Type B pancreatic cell (in vitro differentiated cells): ENCODE data around the gene MMP19. TPM values are rescaled to one million over a fixed set of nuclear protein-coding genes. Genes with fewer than 3 reads are reported as not detected.
"Not testable (repeated sequence)": the region's sequence is repeated elsewhere in the genome, so short reads cannot be mapped to it uniquely, and the experiment has no call there.

Source experiments
- DNase-seq: peaks from one replicate; pipeline ENCODE4 v3.0.0; 2021; ENCODE audit warnings: mixed read lengths; ENCODE audit not compliant: unreplicated experiment; ENCODE audit errors: extremely low spot score
- H3K27ac Mint-ChIP-seq: 2 replicates; pipeline ENCODE4 v1.8.0; 2021; ENCODE audit warnings: mild to moderate bottlenecking, mixed read lengths
- H3K27me3 Mint-ChIP-seq: 2 replicates; pipeline ENCODE4 v1.8.0; 2021; ENCODE audit warnings: mixed read lengths
- H3K36me3 Mint-ChIP-seq: 2 replicates; pipeline ENCODE4 v1.8.0; 2021; ENCODE audit warnings: mixed read lengths
- H3K4me1 Mint-ChIP-seq: one replicate; pipeline ENCODE4 v1.8.0; 2021; ENCODE audit warnings: mixed read lengths; ENCODE audit not compliant: unreplicated experiment
- H3K4me3 Mint-ChIP-seq: 2 replicates; pipeline ENCODE4 v1.8.0; 2021; ENCODE audit warnings: mild to moderate bottlenecking, mixed read lengths
- H3K9me3 Mint-ChIP-seq: 2 replicates; pipeline ENCODE4 v1.8.0; 2021; ENCODE audit warnings: mixed read lengths
- total RNA-seq: library from RNA; stranded (reverse); gene quantifications from 2 replicates; pipeline ENCODE4 v1.2.1, GENCODE V29; 2021; ENCODE audit warnings: low replicate concordance
- TF ChIP-seq, protein P1 (sequence below): fragments of 200-600 bp; sonication (generic); conservative IDR thresholded peaks from 2 replicates; pipeline ENCODE4 v1.5.0; 2021; ENCODE audit warnings: antibody characterized with exemption, mild to moderate bottlenecking

Gene MMP19
- total RNA-seq, 1 donor from 2014 or later = 0.48 TPM

DNA sequence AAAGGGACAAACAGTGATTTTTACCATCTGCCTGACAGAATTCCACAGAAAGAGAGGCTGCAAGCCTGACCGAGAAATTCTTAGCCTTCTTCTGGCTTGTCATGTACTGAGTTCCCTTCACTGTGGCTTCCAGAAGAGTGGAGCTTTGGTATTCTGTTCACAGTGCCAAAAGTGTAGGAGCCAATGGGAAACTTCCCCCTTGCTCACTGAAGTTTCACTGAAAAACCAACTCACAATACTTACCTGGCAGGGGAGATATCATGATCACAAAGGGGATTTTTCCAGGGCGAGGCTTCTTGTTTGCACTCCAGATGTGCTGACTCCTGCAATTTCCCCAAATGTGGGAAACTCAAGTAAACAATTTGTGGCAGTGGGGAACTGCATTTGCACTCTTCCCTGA, 31.7 kb upstream of the MMP19 start:
- no peaks in the 10 kb centered on the region for H3K27me3 Mint-ChIP-seq
- H3K9me3 Mint-ChIP-seq = peaks cover 8% of the 10 kb centered on the region
- no peak for DNase-seq
- TF ChIP-seq, protein P1, sequence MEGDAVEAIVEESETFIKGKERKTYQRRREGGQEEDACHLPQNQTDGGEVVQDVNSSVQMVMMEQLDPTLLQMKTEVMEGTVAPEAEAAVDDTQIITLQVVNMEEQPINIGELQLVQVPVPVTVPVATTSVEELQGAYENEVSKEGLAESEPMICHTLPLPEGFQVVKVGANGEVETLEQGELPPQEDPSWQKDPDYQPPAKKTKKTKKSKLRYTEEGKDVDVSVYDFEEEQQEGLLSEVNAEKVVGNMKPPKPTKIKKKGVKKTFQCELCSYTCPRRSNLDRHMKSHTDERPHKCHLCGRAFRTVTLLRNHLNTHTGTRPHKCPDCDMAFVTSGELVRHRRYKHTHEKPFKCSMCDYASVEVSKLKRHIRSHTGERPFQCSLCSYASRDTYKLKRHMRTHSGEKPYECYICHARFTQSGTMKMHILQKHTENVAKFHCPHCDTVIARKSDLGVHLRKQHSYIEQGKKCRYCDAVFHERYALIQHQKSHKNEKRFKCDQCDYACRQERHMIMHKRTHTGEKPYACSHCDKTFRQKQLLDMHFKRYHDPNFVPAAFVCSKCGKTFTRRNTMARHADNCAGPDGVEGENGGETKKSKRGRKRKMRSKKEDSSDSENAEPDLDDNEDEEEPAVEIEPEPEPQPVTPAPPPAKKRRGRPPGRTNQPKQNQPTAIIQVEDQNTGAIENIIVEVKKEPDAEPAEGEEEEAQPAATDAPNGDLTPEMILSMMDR = no peak
- H3K27ac Mint-ChIP-seq = no peak overlapping the region
- peaks cover 7% of the 10 kb centered on the region for H3K36me3 Mint-ChIP-seq
- H3K4me3 Mint-ChIP-seq = no peak overlapping the region
- H3K4me1 Mint-ChIP-seq = peaks cover 16% of the 10 kb centered on the region

DNA sequence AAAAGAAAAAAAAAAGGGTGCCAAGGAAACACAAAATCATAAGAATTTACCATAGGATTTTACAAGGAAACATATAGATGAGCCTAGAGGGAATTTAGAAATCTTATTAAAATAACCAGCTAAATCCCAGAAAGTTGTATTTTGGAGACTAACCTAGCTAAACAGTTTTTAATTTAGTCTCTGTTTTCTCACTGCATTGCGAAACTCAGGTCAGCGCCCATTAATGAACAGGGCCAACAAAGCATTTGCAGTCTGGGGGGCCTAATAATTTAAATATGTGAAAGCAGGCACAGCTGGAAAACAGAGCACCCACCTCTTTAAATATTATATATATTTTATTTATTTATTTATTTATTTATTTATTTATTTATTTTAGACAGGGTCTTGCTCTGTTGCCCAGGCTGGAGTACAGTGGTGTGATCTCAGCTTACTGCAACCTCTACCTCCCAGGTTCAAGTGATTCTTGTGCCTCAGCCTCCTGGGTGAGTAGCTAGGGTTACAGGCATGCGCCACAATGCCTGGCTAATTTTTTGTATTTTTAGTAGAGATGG, 23.8 kb upstream of the MMP19 start:
- H3K27me3 Mint-ChIP-seq, DNase-seq, H3K27ac Mint-ChIP-seq, H3K36me3 Mint-ChIP-seq, H3K4me1 Mint-ChIP-seq, H3K4me3 Mint-ChIP-seq, H3K9me3 Mint-ChIP-seq: not testable (repeated sequence)

DNA sequence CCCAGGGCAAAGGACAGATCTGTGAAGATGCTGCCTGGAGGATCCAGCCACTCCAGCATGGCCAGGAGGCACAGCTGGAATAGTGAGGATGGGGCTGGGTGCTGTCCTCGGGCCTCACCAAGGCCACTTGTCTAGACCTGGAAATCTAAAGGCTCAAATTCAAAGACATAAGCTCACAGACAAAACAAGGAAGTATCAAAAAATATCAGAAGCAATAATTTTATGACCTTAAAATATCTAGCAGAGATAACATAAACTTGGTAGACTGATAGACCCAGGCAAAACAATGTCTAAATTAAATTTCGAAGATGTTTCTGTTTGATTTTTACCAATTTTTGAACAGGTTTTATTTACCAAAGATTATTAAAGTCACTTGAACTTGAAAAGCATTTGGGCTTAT, 22.6 kb upstream of the MMP19 start:
- Mint-ChIP-seq H3K27me3 (no peaks in the 10 kb centered on the region), H3K4me1 (no peaks in the 10 kb centered on the region), H3K9me3 (no peaks in the 10 kb centered on the region), H3K36me3 (no peaks in the 10 kb centered on the region), H3K27ac (no peak overlapping the region), H3K4me3 (no peak overlapping the region)
- TF ChIP-seq, protein P1 = no peak
- no peak for DNase-seq

DNA sequence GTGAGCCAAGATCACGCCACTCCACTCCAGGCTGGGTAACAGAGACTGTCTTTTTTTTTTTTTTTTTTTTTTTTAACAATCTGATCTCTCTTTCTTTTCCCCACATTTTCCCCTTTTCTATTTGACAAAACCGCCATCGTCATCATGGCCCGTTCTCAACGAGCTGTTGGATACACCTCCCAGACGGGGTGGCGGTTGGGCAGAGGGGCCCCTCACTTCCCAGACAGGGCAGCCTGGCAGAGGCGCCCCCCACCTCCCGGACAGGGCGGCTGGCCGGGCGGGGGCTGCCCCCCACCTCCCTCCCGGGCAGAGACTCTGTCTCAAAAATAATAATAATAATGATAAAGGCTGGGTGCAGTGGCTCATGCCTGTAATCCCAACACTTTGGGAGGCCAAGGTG, 20.2 kb upstream of the MMP19 start:
- H3K36me3 Mint-ChIP-seq, H3K4me3 Mint-ChIP-seq, H3K4me1 Mint-ChIP-seq, DNase-seq, H3K27me3 Mint-ChIP-seq, H3K27ac Mint-ChIP-seq, H3K9me3 Mint-ChIP-seq: not testable (repeated sequence)

DNA sequence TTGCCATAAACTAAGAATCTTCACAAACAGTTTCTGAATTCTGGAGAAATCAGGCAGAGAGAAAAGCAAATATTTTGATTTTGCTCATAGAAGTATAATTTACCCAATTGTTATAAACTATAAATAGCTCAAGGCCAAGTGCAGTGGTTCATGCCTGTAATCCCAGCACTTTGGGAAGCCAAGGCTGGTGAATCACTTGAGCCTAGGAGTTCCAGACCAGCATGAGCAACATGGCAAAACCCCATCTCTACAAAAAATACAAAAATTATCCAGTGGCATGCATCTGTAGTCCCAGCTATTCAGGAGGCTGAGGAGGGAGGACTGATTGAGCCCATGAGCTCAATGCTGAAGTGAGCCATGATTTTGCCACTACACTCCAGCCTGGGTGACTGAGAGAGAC, 19.6 kb upstream of the MMP19 start:
- no peak overlapping the region for H3K27ac Mint-ChIP-seq
- TF ChIP-seq, protein P1 = no peak
- H3K36me3 Mint-ChIP-seq = no peaks in the 10 kb centered on the region
- no peaks in the 10 kb centered on the region for H3K4me1 Mint-ChIP-seq
- no peaks in the 10 kb centered on the region for H3K9me3 Mint-ChIP-seq
- DNase-seq = no peak
- no peaks in the 10 kb centered on the region for H3K27me3 Mint-ChIP-seq
- H3K4me3 Mint-ChIP-seq = no peak overlapping the region

DNA sequence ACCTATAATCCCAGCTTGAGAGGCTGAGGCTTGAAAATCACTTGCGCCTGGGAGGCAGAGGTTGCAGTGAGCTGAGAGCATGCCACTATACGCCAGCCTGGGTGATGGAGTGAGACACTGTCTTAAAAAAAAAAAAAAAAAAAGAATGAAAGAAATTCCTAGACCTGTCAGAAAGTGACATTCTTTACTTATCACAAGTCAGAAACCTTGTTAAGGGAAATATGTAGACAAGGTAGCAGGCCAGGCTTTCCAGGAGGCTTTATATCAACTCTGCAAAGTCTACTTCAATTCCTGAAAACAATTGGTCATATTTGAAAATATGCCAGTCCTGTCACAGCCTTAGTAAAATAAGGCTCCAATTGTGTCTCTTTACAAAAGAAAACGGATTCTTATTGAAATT, 19.1 kb upstream of the MMP19 start:
- TF ChIP-seq, protein P1 = no peak
- DNase-seq = no peak
- Mint-ChIP-seq H3K27ac (no peak overlapping the region), H3K27me3 (no peaks in the 10 kb centered on the region), H3K4me1 (no peaks in the 10 kb centered on the region), H3K4me3 (no peak overlapping the region), H3K36me3 (no peaks in the 10 kb centered on the region), H3K9me3 (no peaks in the 10 kb centered on the region)

DNA sequence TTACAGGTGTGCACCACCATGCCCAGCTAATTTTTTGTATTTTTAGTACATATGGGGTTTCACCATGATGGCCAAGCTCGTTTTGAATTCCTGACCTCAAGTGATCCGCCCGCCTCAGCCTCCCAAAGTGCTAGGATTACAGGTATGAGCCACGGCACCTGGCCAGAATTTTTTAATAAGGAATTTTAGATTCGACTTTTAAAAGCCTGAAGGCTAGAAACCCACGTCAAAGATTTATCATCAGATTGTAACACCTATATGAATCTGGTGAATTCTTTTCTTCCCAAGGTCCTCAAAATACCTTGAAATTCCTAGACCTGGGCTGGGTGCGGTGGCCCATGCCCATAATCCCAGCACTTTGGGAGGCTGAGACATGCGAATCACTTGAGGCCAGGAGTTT, 18.7 kb upstream of the MMP19 start:
- Mint-ChIP-seq H3K27ac (no peak overlapping the region), H3K4me3 (no peak overlapping the region), H3K36me3 (no peaks in the 10 kb centered on the region), H3K27me3 (no peaks in the 10 kb centered on the region), H3K9me3 (no peaks in the 10 kb centered on the region), H3K4me1 (no peaks in the 10 kb centered on the region)
- TF ChIP-seq, protein P1 = no peak
- DNase-seq = no peak
